H1 (cell line): ENCODE measurements around the gene DTL. TPM values are rescaled to one million over a fixed set of nuclear protein-coding genes. Genes with fewer than 3 reads are reported as not detected.

ENCODE experiments used
- CTCF ChIA-PET: fragments of 300-600 bp; sonication (Branson Sonifier 250); formaldehyde crosslinking; loops from one replicate; lab custom pipeline; 2021; ENCODE audit not compliant: partially characterized antibody; lab: Charles Lee
- POLR2A ChIA-PET: fragments of 300-600 bp; sonication (Branson Sonifier 250); formaldehyde crosslinking; loops from one replicate; lab custom pipeline; 2021; ENCODE audit warnings: inconsistent platforms; ENCODE audit not compliant: partially characterized antibody; lab: Charles Lee
- DNase-seq, 2 experiments: peaks; one replicate each; pipeline versions ENCODE4 v3.0.0 to v3.0.0-alpha.2; 2010 to 2022; ENCODE audit warnings: low spot score in 2 of 2, low read depth in 1 of 2, mixed read lengths in 1 of 2
- FAIRE-seq: peaks from 2 replicates; lab custom pipeline; 2011; peaks lifted over from hg19 to GRCh38; lab: Jason Lieb, UNC
- H2AFZ ChIP-seq: 2 replicates; pipeline ENCODE4 v1.8.1; 2012; ENCODE audit warnings: low read length, inconsistent platforms
- H2AK5ac ChIP-seq: 2 replicates; pipeline ENCODE4 v1.6.1; 2013; ENCODE audit warnings: low read depth, low read length
- H2BK120ac ChIP-seq: replicated peaks from 2 replicates; pipeline ENCODE3; 2013; ENCODE audit warnings: low read depth, low read length, inconsistent platforms
- H2BK12ac ChIP-seq: 2 replicates; pipeline ENCODE4 v1.6.1; 2013; ENCODE audit warnings: low read depth, low read length
- H2BK15ac ChIP-seq: 2 replicates; pipeline ENCODE4 v1.6.1; 2013; ENCODE audit warnings: low read length
- H2BK20ac ChIP-seq: 2 replicates; pipeline ENCODE4 v1.6.1; 2013; ENCODE audit warnings: low read length
- H2BK5ac ChIP-seq: 2 replicates; pipeline ENCODE4 v1.6.1; 2013; ENCODE audit warnings: low read depth, low read length
- H3K14ac ChIP-seq: 2 replicates; pipeline ENCODE4 v1.6.1; 2013; ENCODE audit warnings: inconsistent platforms; ENCODE audit not compliant: insufficient read length
- H3K18ac ChIP-seq: 2 replicates; pipeline ENCODE4 v1.6.1; 2013; ENCODE audit warnings: low read length; ENCODE audit errors: extremely low read depth
- H3K23ac ChIP-seq: 2 replicates; pipeline ENCODE4 v1.6.1; 2013; ENCODE audit warnings: inconsistent platforms; ENCODE audit not compliant: insufficient read length
- H3K23me2 ChIP-seq: 2 replicates; pipeline ENCODE4 v1.6.1; 2013; ENCODE audit warnings: low read depth, low read length
- H3K27ac ChIP-seq: 2 replicates; pipeline ENCODE4 v1.6.1; 2011; ENCODE audit warnings: low read depth, low read length, inconsistent platforms
- H3K27me3 ChIP-seq, 4 experiments: replicated peaks in 1 of 4; 1 replicate in 1 of 4; 2 replicates in 3 of 4; pipeline versions ENCODE4 v1.6.1 to v1.8.1; 2011 to 2013; ENCODE audit warnings: low read length in 3 of 4, mild to moderate bottlenecking in 3 of 4, inconsistent platforms in 2 of 4, mixed read lengths in 2 of 4, moderate library complexity in 1 of 4; ENCODE audit not compliant: control insufficient read depth in 3 of 4, insufficient read depth in 3 of 4; ENCODE audit errors: extremely low read depth in 1 of 4
- H3K36me3 ChIP-seq, 4 experiments: 2 replicates each; pipeline versions ENCODE4 v1.6.1 to v1.8.1; 2011 to 2013; ENCODE audit warnings: mild to moderate bottlenecking in 4 of 4, low read length in 3 of 4, moderate library complexity in 2 of 4, control low read depth in 1 of 4, inconsistent platforms in 1 of 4; ENCODE audit not compliant: insufficient read depth in 4 of 4, control insufficient read depth in 2 of 4
- H3K4ac ChIP-seq: replicated peaks from 2 replicates; pipeline ENCODE3; 2013; ENCODE audit warnings: low read length, low read depth, mixed read lengths, inconsistent platforms; ENCODE audit not compliant: insufficient read length
- H3K4me1 ChIP-seq, 4 experiments: replicated peaks in 1 of 4; 1 replicate in 1 of 4; 2 replicates in 3 of 4; pipeline versions ENCODE4 v1.6.1 to v1.8.1; 2011 to 2013; ENCODE audit warnings: low read length in 3 of 4, inconsistent platforms in 2 of 4, mixed read lengths in 1 of 4; ENCODE audit not compliant: insufficient read depth in 4 of 4, control insufficient read depth in 3 of 4
- H3K4me2 ChIP-seq, 2 experiments: 2 replicates each; pipeline versions ENCODE4 v1.6.1 to v1.8.1; 2011 to 2013; ENCODE audit warnings: low read depth in 2 of 2, low read length in 2 of 2, control low read depth in 1 of 2, inconsistent platforms in 1 of 2, mild to moderate bottlenecking in 1 of 2; ENCODE audit not compliant: insufficient read depth in 1 of 2
- H3K4me3 ChIP-seq, 4 experiments: fragments of 200-600, 300-600 bp in 1 of 4; sonication (generic), shearing (Covaris generic), sonication (Bioruptor Twin) in 1 of 4; 2 replicates each; pipeline versions ENCODE4 v1.5.1 to v1.8.1; 2011 to 2016; ENCODE audit warnings: low read length in 4 of 4, low read depth in 3 of 4, control low read depth in 2 of 4, inconsistent platforms in 2 of 4, mild to moderate bottlenecking in 2 of 4, mixed read lengths in 1 of 4, moderate library complexity in 1 of 4; ENCODE audit not compliant: insufficient read depth in 2 of 4; ENCODE audit errors: extremely low read depth in 1 of 4
- H3K56ac ChIP-seq: replicated peaks from 2 replicates; pipeline ENCODE3; 2013; ENCODE audit warnings: low read depth, mild to moderate bottlenecking, mixed read lengths, low read length, inconsistent platforms; ENCODE audit not compliant: insufficient read length
- H3K79me1 ChIP-seq: 2 replicates; pipeline ENCODE4 v1.6.1; 2013; ENCODE audit warnings: low read depth, low read length, control low read depth
- H3K79me2 ChIP-seq, 2 experiments: 2 replicates each; pipeline versions ENCODE4 v1.6.1 to v1.8.1; 2012 to 2013; ENCODE audit warnings: low read length in 2 of 2, mild to moderate bottlenecking in 2 of 2, inconsistent platforms in 1 of 2; ENCODE audit not compliant: insufficient read depth in 2 of 2, control insufficient read depth in 1 of 2
- H3K9ac ChIP-seq, 4 experiments: replicated peaks in 1 of 4; 1 replicate in 1 of 4; 2 replicates in 3 of 4; pipeline versions ENCODE4 v1.6.1 to v1.8.1; 2011 to 2013; ENCODE audit warnings: low read depth in 3 of 4, low read length in 3 of 4, control low read depth in 2 of 4, mild to moderate bottlenecking in 2 of 4, moderate library complexity in 2 of 4, inconsistent platforms in 1 of 4; ENCODE audit errors: extremely low read depth in 1 of 4
- H3K9me3 ChIP-seq, 2 experiments: 2 replicates each; pipeline versions ENCODE4 v1.6.1 to v1.8.1; 2012 to 2013; ENCODE audit warnings: mild to moderate bottlenecking in 2 of 2, moderate library complexity in 2 of 2, control low read depth in 1 of 2, inconsistent platforms in 1 of 2, low read depth in 1 of 2, low read length in 1 of 2, mixed read lengths in 1 of 2; ENCODE audit not compliant: insufficient read depth in 2 of 2
- H4K20me1 ChIP-seq, 2 experiments: replicated peaks in 1 of 2; 2 replicates each; pipeline versions ENCODE3 to v1.8.1; 2011 to 2013; ENCODE audit warnings: inconsistent platforms in 2 of 2, low read length in 2 of 2, mild to moderate bottlenecking in 1 of 2; ENCODE audit not compliant: insufficient read depth in 2 of 2, control insufficient read depth in 1 of 2
- H4K5ac ChIP-seq: 2 replicates; pipeline ENCODE4 v1.6.1; 2013; ENCODE audit warnings: low read length, low read depth, mixed read lengths, inconsistent platforms; ENCODE audit not compliant: insufficient read length
- H4K8ac ChIP-seq: 2 replicates; pipeline ENCODE4 v1.8.0; 2013; ENCODE audit warnings: mild to moderate bottlenecking, moderate library complexity, low read length, inconsistent platforms; ENCODE audit not compliant: insufficient read depth; ENCODE audit errors: extremely low read depth
- H4K91ac ChIP-seq: replicated peaks from 2 replicates; pipeline ENCODE3; 2013; ENCODE audit warnings: low read length, mixed read lengths, inconsistent platforms; ENCODE audit not compliant: insufficient read length
- HDAC6 ChIP-seq: IDR thresholded peaks from one replicate; pipeline ENCODE4 v1.7.1; 2012; ENCODE audit warnings: low read depth, mild to moderate bottlenecking, inconsistent platforms, low read length, moderate library complexity
- PHF8 ChIP-seq: fragments of 200-600 bp; sonication (generic); conservative IDR thresholded peaks from 2 replicates; pipeline ENCODE4 v1.7.1; 2012; ENCODE audit warnings: low read depth, mild to moderate bottlenecking, inconsistent platforms, low read length, moderate library complexity
- RAD21 ChIP-seq, 2 experiments: IDR thresholded peaks in 1 of 2; conservative IDR thresholded peaks in 1 of 2; 2 replicates each; pipeline ENCODE4 v1.6.1; 2011; ENCODE audit warnings: low read depth in 2 of 2, low read length in 2 of 2, improper control_type of control experiment in 1 of 2, inconsistent platforms in 1 of 2, mild to moderate bottlenecking in 1 of 2, moderate library complexity in 1 of 2
- SIRT6 ChIP-seq: IDR thresholded peaks from one replicate; pipeline ENCODE4 v1.7.1; 2012; ENCODE audit warnings: low read length, inconsistent platforms
- SRF ChIP-seq: IDR thresholded peaks from 2 replicates; pipeline ENCODE4 v1.6.1; 2011; ENCODE audit warnings: mild to moderate bottlenecking, low read depth, low read length, moderate library complexity
- TBP ChIP-seq: IDR thresholded peaks from 2 replicates; pipeline ENCODE4 v1.6.1; 2011; ENCODE audit warnings: low read depth, low read length, improper control_type of control experiment
- TEAD4 ChIP-seq: IDR thresholded peaks from 2 replicates; pipeline ENCODE4 v1.6.1; 2012; ENCODE audit warnings: low read depth, low read length, inconsistent platforms, mixed read lengths
- WGBS, 2 experiments: shearing (Covaris generic) in 1 of 2; methylation state at CpG; one replicate each; pipeline versions ENCODE4 v1.1.6 to v1.1.7; 2013 to 2015; ENCODE audit warnings: low lambda C conversion rate in 2 of 2, mixed read lengths in 2 of 2, inconsistent platforms in 1 of 2, low coverage in 1 of 2, missing lambda C conversion rate in 1 of 2; ENCODE audit not compliant: insufficient replicate concordance in 2 of 2, insufficient coverage in 1 of 2, insufficient read length in 1 of 2; ENCODE audit errors: extremely low coverage in 1 of 2, missing lambda C conversion rate in 1 of 2; 5-methylcytosine and 5-hydroxymethylcytosine counted together
- polyA plus RNA-seq, 7 experiments: library from polyadenylated mRNA; depleted of rRNA in 3 of 7; stranded (reverse) in 5 of 7; unstranded in 2 of 7; fragments of >200 nt in 5 of 7; fragments of 200-250 nt in 2 of 7; gene quantifications; 1 replicate in 5 of 7; 2 replicates in 1 of 7; 4 replicates in 1 of 7; pipeline versions ENCODE4 v1.2.1 to v1.2.3, GENCODE V29; 2011 to 2013; ENCODE audit warnings: missing spikeins in 2 of 7, mixed read lengths in 2 of 7
- total RNA-seq: library from RNA; stranded (reverse); fragmentation: NEBNext Ultra II Directional; extraction: Animal tissue kit (Norgen Biotek cat#: 25700); gene quantifications from 2 replicates; pipeline ENCODE4 v1.2.1, GENCODE V29; 2021
- TF ChIP-seq, protein P1 (sequence below): IDR thresholded peaks from 2 replicates; pipeline ENCODE4 v1.6.1; 2012; ENCODE audit warnings: inconsistent platforms
- TF ChIP-seq, protein P2 (sequence below), 3 experiments: IDR thresholded peaks; 1 replicate in 2 of 3; 2 replicates in 1 of 3; pipeline versions ENCODE4 v1.5.1 to v1.6.1; 2011; ENCODE audit warnings: low read length in 3 of 3, mild to moderate bottlenecking in 3 of 3, inconsistent platforms in 2 of 3, low read depth in 1 of 3, moderate library complexity in 1 of 3; ENCODE audit not compliant: insufficient read depth in 1 of 3; ENCODE audit errors: control extremely low read depth in 1 of 3

Gene DTL
- total and polyA plus RNA-seq, 2 of the 8 experiments (the other 6 are each of a cell fraction or from before 2014, with no cell fraction given), result 36.0 to 46.9 TPM

DNA sequence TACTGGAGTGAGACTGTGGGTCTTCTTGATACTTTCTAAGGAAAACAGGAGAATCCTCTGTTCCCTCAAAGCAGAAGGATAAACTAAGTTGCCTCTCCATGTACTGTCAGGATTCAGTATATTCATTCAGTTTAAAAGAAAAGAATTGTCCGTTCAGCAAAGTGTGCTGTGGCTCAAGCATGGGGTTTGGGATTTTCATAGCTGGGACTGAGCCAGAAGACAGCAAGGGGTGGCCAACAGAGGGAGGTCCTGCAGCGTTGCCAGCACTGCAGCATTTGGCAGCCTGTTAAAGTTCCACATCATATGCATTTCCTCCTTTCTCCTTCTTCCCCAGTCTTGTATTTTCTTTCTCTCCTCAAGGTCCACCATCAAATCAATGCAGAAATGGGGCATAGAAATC lies 75.1 kb downstream of the DTL start:
- H3K18ac ChIP-seq, result no peak overlapping the region
- H3K27me3 ChIP-seq, result no peaks in the 10 kb centered on the region
- H2AFZ ChIP-seq, result no peak overlapping the region
- H3K4ac ChIP-seq, result no peak overlapping the region
- no peak overlapping the region for H3K14ac ChIP-seq
- 69% methylated on average over 2 of the region's 2 CpGs; no CpG with 5 or more reads in 1 of the 2 experiments for WGBS, 2 experiments
- H3K79me1 ChIP-seq, result no peaks in the 10 kb centered on the region
- H2BK12ac ChIP-seq, result no peak overlapping the region
- no peak overlapping the region for H3K27ac ChIP-seq
- peaks cover 2 to 14% (median 7%) of the 10 kb centered on the region in 4 experiments; a peak in 5 of 7 replicates for H3K4me1 ChIP-seq
- FAIRE-seq, result no peak
- no peaks in the 10 kb centered on the region; a peak in 1 of 8 replicates for H3K36me3 ChIP-seq
- no peak overlapping the region for H2BK20ac ChIP-seq
- H3K4me2 ChIP-seq, result no peak overlapping the region
- TF ChIP-seq SRF (no peak), PHF8 (no peak), HDAC6 (no peak), SIRT6 (no peak), TBP (no peak), RAD21 (IDR thresholded peaks at IDR 0.05 in 1 of 2, conservative IDR thresholded peaks at IDR 0.05 in 1 of 2; ENCODE audit: low read depth in 2 of 2, low read length in 2 of 2) (peak; percentile 6 to 27; a peak in 2 of 4 replicates), TEAD4 (no peak)
- TF ChIP-seq, protein P1, sequence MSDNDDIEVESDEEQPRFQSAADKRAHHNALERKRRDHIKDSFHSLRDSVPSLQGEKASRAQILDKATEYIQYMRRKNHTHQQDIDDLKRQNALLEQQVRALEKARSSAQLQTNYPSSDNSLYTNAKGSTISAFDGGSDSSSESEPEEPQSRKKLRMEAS, result no peak
- TF ChIP-seq, protein P2, sequence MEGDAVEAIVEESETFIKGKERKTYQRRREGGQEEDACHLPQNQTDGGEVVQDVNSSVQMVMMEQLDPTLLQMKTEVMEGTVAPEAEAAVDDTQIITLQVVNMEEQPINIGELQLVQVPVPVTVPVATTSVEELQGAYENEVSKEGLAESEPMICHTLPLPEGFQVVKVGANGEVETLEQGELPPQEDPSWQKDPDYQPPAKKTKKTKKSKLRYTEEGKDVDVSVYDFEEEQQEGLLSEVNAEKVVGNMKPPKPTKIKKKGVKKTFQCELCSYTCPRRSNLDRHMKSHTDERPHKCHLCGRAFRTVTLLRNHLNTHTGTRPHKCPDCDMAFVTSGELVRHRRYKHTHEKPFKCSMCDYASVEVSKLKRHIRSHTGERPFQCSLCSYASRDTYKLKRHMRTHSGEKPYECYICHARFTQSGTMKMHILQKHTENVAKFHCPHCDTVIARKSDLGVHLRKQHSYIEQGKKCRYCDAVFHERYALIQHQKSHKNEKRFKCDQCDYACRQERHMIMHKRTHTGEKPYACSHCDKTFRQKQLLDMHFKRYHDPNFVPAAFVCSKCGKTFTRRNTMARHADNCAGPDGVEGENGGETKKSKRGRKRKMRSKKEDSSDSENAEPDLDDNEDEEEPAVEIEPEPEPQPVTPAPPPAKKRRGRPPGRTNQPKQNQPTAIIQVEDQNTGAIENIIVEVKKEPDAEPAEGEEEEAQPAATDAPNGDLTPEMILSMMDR (IDR thresholded peaks at IDR 0.05; ENCODE audit: control extremely low read depth in 1 of 3, insufficient read depth in 1 of 3, low read depth in 1 of 3, low read length in 3 of 3), result peak in 1 of 3 experiments; percentile 21; a peak in 1 of 4 replicates
- H4K5ac ChIP-seq, result no peak overlapping the region
- H3K23me2 ChIP-seq, result no peaks in the 10 kb centered on the region
- no peak overlapping the region for H2BK120ac ChIP-seq
- H3K4me3 ChIP-seq, result no peak overlapping the region
- no peak overlapping the region for H3K56ac ChIP-seq
- no peak for DNase-seq
- H3K23ac ChIP-seq, result no peak overlapping the region
- ChIA-PET CTCF (interaction anchor here (1.0 to 1.5 kb wide), 5 partner anchors 26 to 177 kb away, joined by 3 to 4 read pairs (median 3); no protein-coding TSS in a partner anchor), POLR2A (interaction anchor here (1.0 to 2.0 kb wide), 3 partner anchors 8 to 176 kb away, joined by 3 to 5 read pairs (median 4); no protein-coding TSS in a partner anchor)
- H4K8ac ChIP-seq, result no peak overlapping the region
- H3K9me3 ChIP-seq, result no peaks in the 10 kb centered on the region
- H4K91ac ChIP-seq, result no peak overlapping the region
- H3K79me2 ChIP-seq, result no peaks in the 10 kb centered on the region
- H2AK5ac ChIP-seq, result no peak overlapping the region
- no peak overlapping the region for H2BK5ac ChIP-seq
- no peaks in the 10 kb centered on the region for H4K20me1 ChIP-seq
- no peak overlapping the region for H3K9ac ChIP-seq
- H2BK15ac ChIP-seq, result no peak overlapping the region
